Fibroblast of skin of right quadriceps (primary cell): ENCODE results near the gene TANC1.
"Not testable (repeated sequence)": the region's sequence is repeated elsewhere in the genome, so short reads cannot be mapped to it uniquely, and the experiment has no call there.

ENCODE experiments used
- DNase-seq: peaks from one replicate; pipeline ENCODE4 v3.0.0-alpha.2; 2013

Gene TANC1

DNA sequence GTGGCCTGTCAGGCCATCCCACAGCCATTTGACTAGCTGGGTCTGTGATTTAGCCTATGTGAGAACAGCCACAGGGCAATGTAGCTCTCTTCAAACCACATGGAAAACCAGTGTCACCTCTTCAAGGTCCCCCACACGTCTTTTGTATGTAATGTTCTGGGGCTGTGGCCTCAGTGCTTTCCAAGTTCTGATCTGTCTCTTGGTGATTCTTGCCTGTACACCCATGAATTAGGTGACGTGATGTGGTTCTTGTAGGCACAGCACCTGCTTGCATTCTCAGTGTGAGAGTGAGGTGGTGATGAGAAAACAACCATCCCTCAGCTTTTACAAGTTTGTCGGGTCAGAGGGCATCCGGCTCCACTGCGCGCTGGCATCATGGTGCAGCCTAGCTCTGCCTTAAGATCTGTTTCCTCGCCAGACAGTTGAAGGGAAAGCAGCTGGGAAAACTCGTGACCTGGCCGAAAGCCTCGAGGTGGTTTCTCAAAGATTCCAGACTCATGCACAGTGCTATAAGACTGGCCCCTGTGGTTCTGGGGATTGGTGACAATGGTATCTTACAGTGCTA, 125.8 kb downstream of the TANC1 start:
- peak; percentile 33 for DNase-seq

GRCh38 chr2:159095813-159096212, 127.4 kb downstream of the TANC1 start:
- no peak for DNase-seq

- DNase-seq = not testable (repeated sequence)
These were observed 127.9 kb downstream of the TANC1 start for GRCh38 chr2:159096302-159096855.

GRCh38 chr2:159096901-159097300, 128.5 kb downstream of the TANC1 start:
- no peak for DNase-seq

- peak; percentile 31 for DNase-seq
These were observed 129.9 kb downstream of the TANC1 start for GRCh38 chr2:159098361-159098760.

- peak; percentile 34 for DNase-seq
These were observed 130.5 kb downstream of the TANC1 start for GRCh38 chr2:159098921-159099411.

GRCh38 chr2:159101755-159102489, 133.5 kb downstream of the TANC1 start:
- no peak for DNase-seq

GRCh38 chr2:159103411-159103810, 135.0 kb downstream of the TANC1 start:
- no peak for DNase-seq

GRCh38 chr2:159106109-159106508, 137.7 kb downstream of the TANC1 start:
- peak; percentile 89 for DNase-seq

DNA sequence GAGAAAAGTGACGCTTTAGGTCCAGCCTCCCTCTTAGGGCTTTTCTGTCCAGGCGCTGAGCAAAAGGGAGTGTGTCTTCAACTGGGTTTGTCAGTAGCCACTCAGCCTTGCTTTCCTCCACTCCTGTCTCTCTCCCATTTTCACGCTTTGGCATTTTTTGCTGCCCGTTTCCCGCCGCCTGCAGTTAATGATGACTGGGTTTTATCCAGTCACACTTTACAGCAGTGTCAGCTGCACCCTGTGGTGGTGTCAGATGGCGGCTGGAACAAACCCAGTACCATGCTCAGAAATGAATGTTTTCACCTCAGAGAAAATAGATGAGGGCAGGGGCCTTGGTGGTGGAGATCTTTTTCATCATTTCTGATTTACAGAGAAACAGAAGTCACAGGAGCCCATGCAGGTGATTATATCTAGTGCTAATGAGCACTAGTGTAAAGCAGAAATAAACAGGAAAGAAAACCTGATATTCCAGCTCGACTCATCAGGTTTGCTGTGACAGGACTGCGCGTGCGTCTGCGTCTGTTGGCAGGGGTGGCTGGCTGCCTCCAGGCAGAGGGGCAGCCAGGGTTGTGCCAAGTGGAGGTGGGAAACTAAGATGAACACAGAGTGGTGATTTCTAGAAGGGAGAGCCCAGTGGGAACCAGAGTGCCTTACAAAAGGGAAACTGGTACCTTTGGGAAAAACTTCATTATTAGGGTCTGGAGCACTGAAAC, 139.9 kb downstream of the TANC1 start:
- DNase-seq = no peak

- no peak for DNase-seq
These were observed 141.1 kb downstream of the TANC1 start for GRCh38 chr2:159109517-159109916.

DNA sequence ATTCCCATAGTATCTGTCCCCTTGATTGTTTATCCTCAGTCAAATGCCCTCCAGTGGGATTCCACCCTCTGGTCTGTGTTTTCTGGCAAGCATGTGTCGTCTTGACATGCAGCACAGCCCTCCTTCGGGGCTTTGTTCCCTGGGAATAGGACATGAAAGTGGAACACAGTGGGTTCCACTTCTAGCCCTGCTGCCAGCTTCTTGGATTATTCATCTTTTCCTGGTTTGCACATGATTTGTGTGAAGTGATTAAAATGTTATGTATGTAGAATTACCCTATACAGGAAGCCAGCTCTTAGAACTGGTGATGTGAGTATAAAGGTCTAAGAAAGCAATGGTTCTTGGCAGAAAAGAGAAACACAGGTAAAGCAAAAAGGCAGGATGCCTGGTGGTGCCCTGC, 142.3 kb downstream of the TANC1 start:
- no peak for DNase-seq

DNA sequence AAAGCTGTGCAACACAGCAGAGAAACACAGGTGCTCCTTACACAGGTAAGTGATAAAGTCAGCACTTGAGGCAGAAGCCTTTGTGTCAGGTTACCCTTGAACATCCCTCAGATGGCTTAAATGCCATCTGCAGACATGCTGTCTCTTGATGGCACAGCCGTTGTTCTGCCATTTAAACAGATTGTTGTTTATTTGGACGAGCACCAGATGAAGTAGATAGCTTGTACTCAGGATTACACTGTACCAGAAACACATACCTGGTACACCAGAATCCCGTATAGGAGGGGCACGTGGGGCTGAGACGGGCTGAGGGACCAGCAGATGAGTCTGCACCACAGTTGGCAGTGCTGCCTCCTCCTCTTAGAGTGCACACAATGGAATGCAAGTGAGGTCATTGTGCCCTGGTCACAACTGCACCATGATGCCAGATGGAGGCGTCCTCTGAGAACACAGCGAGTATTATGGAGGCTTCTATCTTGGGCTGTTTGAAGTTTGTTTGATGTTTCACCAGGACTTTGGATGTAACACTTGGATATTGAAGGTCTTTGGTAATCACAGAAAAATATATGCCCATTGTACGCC, 143.0 kb downstream of the TANC1 start:
- DNase-seq = no peak

DNA sequence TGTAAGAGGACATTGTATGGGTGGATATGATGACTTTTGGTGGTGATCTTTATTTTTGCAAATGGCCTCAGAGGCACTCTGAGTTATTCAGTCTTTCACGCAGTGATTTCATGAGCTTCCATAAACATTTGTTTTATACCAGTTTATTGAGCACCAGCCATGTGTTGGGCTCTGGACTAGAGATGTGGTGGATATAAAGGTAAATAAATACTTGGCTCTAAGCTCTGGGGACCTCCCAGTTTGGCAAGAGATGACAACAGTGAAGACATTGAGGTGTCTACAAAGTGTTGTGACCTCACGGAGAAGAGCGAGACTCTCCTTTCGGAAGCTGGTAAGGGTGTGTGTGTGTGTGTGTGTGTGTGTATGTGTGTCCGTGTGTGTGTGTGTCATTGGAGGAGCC, 146.4 kb downstream of the TANC1 start:
- no peak for DNase-seq

DNA sequence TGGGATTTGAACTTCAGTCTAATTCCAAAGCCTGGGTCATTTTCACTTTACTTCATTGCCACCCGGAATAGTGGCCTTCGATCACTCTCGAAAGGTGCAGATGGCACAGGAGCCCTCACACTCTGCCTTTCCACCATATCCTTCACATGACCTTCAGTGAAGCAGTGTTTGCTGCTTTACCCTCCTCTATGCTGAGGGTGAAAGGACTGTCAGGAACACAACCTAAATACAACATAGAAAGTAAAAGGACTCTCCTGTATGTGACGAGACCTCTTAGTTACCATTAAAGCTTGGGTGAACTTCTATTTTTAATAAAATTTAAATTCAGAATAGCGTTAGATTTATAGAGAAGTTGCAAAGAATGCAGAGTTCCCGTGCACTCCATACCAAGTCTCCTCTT, 148.5 kb downstream of the TANC1 start:
- DNase-seq = no peak

GRCh38 chr2:159117658-159118057, 149.2 kb downstream of the TANC1 start:
- DNase-seq = no peak

DNA sequence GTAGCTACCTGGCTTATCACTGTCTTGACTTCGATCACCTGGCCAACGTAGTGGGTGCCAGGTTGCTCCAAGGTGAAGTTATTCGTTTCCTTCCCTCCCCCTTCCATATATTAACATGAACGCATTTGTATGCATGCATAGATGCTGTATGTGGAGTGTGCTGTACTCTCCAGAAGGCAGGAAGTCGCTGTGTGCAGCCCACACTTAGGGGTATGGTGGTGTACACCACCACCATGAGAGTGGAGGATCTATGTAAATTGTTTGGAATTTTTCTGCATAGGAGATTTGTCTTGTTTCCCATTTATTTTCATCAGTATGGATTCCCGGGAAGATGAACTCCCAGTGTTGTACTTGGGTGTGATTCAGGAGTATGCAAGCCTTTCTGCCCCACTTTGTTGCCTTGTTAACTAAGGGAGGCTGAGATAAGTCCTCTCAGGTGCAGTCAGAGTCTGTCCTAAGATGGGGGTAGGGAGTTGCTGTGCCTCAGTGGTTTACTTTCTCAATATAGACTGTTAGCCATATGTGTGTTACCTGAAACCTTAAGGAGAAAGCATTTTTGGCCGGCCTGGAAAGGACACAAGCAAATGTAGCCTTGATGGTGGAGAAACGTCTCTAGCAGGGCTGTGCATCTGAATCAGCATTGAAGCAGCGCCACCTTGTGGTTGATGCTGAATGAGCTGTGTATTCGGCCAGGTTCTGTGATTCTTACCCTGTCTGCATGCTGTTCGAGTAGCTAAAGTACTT, 149.8 kb downstream of the TANC1 start:
- DNase-seq = peak; percentile 80

DNA sequence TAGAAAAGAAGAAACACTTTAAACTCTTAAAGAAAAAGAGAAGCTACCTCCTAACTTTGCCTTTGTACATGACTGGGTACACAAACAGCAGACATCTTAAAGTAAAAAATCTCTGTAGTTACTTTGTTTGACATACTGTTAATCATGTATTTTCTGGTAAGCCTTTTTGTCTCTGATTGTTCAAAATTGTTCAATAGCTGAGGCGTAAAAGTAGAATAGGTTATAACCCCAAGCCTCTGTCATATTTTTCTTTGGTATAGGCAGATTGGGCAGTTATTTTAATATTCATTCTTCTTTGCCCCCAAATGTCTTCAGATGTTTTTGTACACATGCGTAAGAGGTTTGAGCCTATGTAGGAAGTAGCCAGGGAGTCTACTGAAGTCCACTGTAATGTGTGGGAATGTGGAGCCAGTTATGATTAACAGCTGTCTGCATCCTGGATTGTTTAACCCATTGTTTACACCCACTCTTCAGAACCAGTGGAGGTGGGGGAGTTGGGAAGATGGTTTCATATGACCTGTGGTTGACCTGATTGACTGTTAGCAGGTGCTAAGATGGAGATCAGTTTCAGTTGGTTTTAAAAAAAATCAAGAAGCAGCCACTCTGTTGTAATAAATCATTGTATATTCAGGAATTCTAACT, 150.5 kb downstream of the TANC1 start:
- no peak for DNase-seq

- DNase-seq = peak; percentile 39
These were observed 151.3 kb downstream of the TANC1 start for GRCh38 chr2:159119652-159120257.

GRCh38 chr2:159123786-159124185, 155.3 kb downstream of the TANC1 start:
- no peak for DNase-seq

DNA sequence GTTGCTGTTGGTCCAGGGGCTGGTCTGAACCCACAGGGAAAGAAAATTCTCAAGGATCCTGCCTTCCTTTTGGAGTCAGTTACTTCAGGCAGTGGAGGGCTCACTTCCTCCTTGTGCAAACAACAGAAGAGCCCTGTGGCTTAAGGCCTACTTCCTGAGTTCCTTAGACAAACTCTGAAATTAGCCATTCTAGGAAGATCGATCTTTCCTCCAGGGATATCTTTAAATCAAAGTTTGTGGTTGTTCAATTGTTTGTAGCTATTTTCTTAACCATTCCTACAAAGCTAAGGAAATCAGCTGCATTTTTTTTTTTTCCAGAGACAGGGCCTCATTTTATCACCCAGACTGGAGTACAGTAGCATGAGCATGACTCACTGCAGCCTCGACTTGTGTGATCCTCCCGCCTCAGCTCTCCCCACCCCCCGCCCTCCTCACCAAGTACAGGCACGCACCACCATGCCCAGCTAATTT, 156.0 kb downstream of the TANC1 start:
- DNase-seq = peak; percentile 97
